HG02610 (cell line): ENCODE results near the gene SLC35A4.

Experiments
- ATAC-seq: cut with Tn5 transposase; IDR thresholded peaks from one replicate; pipeline ENCODE4 v1.9.1; 2021; ENCODE audit warnings: mild to moderate bottlenecking, moderate library complexity; ENCODE audit not compliant: unreplicated experiment

SLC35A4 gene, protein sequence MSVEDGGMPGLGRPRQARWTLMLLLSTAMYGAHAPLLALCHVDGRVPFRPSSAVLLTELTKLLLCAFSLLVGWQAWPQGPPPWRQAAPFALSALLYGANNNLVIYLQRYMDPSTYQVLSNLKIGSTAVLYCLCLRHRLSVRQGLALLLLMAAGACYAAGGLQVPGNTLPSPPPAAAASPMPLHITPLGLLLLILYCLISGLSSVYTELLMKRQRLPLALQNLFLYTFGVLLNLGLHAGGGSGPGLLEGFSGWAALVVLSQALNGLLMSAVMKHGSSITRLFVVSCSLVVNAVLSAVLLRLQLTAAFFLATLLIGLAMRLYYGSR

DNA sequence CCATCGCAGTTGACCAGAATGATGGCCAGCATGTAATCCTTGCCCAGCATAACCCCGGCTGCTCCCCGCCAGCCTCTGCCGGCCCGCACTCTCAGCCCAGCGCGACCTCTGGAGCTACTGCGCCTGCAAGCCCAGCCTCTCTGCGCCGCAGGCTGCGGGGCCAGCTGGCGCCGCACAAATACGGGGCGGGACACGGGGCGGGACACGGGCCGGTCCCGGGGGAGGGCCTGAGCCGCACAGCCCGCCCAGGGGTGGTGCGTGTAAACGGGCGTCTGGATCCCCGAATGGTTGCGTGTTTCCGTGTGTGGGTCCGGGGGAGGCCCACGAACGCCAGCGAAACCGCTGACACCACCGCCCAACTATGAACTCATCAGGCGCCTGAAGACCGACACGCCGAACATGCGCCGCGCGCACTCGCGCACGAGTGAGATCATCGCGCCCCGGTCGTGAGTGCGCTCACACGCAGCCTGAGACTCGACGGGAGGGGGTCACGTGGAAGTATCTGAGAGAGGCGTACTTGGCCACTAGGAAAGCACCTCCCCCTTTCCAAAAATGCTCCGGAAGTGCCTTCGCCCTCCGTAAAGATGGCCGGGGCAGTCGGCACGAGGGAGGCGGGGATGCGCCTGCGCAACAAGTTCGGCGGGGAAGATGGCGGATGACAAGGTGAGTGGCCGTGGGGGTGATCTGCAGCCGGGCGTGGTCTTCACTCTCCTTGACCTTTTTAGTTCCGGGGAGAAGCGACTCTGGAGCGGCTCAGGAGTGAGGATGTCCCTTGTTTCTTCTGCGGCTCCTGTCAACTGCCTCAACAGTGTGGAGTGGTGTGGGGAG is at the start of gene SLC35A4, which contains the start of gene APBB3:
Gene SLC35A4, plus strand, starts transcription at position 633 of the 828 bp plus-strand sequence. CDS start 2,342 bp downstream, outside the sequence.
Gene APBB3, minus strand, starts transcription at position 403 of the 828 bp plus-strand sequence. Its CDS starts 353 bp downstream, at position 50.
- peak; percentile 87 for ATAC-seq

DNA sequence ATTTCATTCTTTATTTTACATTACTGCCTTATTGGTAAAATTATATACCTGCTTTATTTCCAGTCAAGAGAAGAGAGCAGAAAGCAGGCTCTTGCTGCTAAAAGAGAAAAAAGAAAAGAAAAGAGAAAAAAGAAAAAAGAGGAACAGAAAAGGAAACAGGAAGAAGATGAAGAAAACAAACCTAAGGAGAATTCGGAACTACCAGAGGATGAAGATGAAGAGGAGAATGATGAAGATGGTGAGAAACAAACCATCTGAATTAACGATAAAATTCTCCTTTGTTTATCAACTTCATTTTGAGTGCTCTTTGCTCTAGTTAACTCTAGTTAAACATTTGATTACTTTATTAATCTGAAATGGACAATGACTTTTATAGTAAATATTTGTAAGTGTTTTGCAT is 40.6 kb upstream of the SLC35A4 start:
- no peak for ATAC-seq

DNA sequence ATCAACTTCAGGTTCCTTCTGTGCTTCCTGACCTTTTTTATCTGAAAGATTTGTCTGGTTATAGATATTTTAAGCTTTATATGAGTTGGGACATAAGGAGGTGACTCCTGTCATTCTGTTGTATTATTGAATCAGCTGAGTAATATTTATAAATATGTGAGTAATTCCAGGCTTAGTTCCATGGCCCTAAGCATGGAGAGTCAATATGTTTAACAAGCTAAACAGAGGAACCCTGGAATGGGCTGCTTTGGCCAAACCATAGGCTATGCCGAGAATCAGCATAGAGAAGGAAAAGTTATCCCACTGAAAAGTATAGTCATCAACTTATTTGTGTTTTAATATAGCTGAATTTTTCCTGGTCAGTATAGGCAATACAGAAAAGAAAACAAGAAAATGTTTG is 24.4 kb upstream of the SLC35A4 start:
- no peak for ATAC-seq

DNA sequence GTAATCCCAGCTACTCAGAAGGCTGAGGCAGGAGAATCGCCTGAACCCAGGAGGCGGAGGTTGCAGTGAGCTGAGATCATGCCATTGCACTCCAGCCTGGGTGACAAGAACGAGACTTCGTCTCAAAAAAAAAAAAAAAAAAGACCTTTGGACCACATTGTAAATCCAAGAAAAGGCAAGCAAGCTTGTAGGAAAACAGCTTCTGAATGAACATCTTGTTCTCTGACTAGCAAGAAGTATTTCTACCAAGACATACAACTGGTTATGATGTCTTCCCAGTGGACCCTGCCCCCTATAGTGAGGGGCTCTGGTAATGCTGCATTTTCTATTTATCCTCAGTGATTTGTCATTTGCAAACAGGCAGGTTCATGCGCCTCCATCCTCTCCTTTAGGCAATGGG is 21.7 kb upstream of the SLC35A4 start:
- ATAC-seq = no peak

DNA sequence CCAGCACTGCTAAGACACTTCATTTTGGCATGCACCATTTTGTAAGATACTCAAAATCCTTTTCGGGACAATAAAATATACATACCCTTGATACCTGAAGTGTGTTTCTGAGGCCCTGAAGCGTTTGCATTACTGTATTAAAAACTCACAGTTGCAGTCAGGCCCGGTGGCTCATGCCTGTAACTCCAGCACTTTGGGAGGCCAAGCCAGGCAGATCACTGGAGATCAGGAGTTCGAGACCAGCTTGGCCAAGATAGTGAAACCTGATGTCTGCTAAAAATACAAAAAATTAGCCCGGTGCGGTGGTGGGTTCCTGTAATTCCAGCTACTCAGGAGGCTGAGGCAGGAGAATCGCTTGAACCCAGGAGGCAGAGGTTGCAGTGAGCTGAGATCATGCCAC is 19.6 kb upstream of the SLC35A4 start:
- ATAC-seq = no peak

DNA sequence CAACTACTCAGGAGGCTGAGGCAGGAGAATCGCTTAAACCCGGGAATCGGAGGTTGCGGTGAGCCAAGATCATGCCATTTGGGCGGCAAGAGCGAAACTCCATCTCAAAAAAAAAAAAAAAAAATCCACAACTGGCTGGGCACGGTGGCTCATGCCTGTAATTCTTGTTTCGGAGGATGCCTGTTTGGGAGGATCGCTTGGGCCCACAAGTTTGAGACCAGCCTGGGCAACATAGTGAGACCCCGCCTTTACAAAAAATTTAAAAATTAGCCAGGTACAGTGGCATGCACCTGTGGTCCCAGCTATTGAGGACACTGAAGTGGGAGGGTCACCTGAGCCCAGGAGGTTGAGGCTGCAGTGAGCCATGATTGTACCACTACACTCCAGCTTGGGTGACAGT is 19.0 kb upstream of the SLC35A4 start:
- no peak for ATAC-seq

DNA sequence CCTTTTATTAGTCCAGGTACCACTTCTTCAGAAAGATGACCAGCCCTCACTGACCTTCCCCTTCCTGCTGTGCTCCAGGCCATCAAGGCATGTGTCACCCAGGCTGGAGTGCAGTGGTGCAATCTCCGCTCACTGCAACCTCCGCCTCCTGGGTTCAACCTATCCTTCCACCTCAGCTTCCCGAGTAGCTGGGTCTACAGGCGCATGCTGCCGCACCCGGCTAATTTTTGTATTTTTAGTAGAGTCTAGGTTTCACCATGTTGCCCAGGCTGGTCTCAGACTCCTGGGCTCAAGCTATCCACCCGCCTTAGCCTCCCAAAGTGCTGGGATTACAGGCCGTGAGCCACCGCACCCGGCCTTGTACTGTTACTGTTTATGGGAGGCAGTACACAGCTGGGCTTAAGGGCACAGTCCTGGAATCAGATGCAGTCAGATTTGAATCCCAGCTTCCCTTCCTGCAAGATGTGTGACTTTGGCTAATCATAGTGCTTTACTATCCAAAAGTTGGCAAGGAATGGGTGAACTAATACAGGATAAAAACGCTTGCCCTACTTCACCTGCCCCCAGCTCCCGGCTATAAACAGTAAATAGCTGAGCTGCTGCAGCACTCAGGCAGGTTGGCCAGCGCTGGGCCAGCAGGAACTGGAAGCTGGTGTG is 17.6 kb upstream of the SLC35A4 start:
- ATAC-seq = no peak

DNA sequence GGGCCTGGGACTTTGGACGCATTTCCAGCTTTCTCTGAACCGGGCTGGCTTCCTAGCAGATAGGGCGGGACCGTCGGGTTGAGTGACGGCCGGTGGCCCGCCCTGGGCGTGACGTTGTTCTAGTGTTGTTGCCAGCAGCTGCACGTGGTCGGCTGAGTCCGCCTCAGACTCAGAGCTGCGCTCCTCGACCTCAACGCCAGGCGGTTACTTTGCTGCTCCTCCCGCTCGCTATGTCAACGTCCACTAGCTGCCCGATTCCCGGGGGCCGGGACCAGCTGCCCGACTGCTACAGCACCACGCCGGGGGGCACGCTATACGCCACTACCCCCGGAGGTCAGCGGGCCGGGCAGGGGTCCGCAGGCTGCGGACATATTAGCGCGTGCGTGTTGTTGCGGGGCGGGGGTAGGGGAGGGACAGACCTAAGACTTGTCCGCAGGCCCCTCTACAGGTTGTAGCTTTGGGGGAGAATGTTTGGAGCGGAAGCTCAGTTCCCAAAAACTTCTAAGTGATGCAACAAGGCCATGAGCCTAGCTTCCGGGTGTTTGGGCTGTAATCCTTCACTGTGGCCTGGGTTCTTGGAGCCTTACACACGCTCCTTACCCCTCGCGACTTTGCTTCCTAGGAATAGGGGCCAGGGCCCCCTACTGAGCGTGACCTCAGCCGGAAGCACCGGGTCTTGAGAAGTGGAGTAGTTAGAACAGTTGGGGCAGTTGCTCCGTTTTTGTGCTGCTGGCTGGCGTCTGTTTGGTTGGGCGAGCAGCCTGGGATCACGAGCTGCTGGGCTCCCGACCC is 16.9 kb upstream of the SLC35A4 start, which contains the start of gene EIF4EBP3:
Gene EIF4EBP3, plus strand, starts transcription at position 155 of the 792 bp plus-strand sequence. Its CDS starts 76 bp downstream, at position 231.
- peak; percentile 98 for ATAC-seq

DNA sequence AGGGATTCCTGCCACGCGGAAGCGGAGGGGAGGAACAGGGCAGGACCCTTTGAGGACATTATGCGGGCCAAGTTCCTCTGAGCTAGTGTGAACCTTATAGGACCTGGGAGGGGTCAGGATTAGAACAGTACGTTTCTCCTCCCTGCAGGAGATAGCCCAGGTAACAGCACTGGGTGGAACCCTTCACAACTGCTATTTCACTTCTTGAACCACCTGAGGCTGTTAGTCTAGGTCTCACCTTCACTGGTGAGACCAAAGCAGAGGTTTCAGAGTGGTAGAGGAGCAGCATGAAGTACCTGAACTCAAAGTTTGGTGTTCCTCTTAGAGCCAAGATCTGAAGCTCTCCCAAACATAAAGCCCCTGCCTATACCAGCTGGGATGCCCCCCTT is 16.3 kb upstream of the SLC35A4 start:
- no peak for ATAC-seq

DNA sequence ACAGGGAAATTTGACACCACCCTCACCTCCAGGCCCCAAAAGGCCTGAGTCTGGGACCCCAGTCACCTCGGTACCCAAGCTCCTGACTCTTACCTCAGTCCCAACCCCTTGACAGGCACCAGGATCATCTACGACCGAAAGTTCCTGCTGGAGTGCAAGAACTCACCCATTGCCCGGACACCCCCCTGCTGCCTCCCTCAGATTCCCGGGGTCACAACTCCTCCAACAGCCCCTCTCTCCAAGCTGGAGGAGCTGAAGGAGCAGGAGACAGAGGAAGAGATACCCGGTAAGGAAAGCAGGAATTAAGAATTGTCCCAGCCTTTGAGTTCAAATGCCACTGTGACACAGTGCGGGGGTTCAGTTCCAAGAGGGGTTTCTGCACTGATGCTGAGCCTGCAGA is 15.8 kb upstream of the SLC35A4 start:
- ATAC-seq = no peak

DNA sequence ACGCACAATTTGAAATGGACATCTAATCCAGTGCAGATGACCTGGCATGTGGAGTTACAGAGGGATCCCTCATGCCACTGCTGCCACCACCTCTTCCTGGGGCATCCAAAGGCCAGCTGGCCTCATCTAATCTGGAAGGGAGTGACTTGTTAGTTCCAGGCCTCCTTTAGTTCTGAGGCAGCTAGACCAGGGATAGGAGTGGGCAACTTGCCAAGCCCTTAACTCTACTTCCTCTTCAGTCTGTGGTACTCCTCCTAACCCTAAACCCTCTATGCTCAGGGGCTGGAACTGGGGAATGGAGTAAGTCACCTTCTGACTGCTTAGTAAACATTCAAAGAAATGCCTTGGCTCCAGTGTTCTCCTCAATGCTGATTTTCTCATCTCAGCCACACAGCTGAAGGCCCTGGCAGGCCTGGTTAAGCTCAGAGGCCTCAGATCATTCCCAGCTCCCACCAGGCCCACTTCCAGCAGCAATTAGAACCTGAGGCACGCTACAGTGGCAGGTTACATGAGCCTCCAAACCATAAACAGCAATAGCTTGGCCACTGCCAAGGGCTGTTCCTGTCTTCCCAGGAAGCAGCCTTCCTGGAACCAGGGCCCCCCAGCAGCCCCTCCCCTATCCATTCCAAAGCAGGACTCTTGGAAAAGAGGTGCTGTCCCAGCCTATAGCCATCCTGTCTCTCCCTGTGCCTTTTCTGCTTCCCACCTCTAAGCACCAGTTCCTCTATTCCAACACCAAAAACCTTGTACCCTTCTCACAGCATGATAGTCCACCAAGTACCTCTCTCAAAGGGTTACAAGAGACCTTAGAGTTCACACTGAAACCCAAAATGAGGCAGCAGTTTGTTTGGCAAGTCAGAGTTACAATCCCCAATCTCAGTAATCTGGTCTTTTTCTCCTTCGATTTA is 15.1 kb upstream of the SLC35A4 start:
- no peak for ATAC-seq

DNA sequence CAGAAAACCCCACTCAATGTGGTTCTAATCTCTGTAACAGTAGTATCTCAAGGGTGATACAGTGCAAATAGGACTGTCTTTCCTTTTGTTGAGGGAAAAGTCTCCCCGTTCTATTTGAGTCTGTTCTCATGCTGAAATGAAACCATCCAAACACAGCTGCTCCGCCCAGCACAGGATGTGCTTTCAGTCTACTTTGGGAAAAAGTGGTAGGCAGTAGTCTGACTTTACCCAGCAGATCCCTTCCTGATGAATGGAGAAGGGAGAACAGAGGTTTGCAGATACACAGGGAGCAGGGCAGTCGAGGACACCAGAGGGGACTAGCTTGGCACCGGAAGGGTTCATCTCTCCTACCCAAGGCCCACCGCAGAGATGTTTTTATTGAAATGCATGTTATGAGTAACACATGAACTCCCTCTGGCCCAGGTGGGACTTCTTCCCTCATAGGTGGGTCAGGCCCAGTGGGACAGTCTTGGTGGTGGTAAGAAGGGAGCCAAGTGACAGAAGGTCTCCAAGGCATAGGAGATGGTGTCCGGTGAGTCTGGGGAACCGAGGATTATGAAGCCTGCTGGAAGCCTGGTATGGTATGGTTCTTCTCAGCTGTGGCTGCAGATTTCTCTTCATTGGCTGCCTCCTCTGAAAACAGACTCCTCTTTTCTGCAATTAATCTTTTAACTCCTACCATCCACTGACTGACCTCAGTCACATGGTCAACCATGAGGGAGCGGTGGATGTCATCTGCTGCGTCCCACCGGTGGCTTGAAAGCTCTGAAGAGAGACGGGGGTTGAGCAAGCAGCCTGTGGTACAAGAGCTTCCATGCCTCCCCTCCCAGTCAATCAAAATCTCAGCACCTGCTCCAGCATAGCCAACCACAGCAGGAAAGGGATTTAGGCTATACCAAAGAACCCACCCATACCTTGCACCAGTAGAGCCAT is 14.2 kb upstream of the SLC35A4 start:
- no peak for ATAC-seq

DNA sequence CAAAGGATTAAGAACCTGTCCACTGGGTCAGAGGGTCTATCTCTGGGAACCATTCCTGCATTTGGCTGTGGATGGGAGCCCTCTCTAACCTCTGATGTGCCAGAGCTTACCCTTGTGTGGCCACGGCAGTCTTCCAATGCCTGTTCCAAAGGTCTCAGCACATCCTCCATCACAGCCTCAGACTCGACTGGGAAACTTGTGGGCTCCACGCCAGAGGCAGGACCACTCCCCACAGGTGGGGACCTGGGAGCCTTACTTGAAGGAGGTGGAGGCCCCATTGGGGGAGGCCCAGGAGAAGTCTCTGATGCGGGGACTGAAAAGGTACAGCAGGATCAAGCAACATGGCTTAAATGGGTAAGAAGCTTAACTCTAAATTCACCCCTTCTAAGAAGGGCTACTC is 12.8 kb upstream of the SLC35A4 start:
- ATAC-seq = no peak

DNA sequence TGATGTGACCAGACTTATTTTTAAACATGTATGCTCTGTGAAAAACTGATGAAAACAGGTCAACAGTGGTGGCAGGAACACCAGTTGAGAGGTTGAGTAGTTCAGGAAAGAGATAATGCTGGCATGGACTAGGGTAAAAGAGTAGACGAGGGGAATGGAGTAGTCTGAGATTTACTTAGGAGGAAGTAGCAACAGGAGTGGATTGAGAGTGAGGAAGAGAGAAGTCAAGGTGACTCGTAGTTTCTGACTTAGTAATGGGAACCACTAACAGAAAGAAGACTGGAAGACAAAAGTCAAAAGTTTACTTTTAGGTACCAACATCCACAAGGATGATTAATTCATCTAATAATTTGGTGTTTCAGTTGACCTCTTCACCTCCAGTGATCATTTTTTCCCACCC is 11.0 kb upstream of the SLC35A4 start:
- ATAC-seq = peak; percentile 28

DNA sequence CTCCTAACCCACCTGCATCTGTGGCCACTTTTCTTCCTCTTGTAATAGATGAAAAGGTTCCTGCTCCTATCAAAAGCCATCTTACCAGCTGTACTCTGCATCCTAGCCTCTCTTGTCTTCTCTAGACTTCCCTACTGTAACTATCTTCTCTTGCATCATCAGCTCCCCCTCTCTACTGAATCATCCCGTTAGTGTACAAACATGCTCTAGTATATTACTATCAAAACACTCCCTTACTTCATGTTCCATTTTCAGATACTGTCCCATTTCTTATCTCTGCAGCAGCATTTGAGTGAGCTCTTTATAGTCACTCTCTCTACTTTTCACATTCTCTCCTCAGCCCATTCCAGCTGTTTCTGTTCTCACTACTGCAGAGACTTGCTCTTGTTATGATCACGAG is 10.2 kb upstream of the SLC35A4 start:
- ATAC-seq = no peak

DNA sequence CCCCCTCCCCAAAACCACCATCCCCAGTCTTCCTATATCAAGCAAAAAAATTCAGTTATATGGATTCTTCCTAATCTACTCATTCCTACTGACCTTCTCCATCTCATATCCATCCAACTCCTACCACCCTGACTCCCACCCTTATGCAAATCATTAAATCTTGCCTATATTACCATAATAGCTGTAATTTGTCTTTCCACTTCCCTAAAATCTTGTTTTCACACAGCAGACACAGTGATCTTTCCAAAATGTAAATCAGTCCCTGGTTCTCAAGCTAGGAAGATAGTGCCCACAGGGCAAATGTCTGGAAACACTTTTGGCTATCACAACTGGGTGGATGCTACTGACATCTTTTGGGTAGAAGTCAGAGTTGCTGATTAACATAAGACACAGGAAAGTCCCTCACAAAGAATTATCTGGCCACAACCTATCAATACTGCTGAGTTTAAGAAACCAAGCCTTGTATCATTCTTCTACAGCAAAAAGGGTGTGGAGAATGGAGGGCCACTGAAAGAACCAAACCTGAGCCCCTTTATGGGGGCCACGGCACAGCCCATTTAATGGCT is 8.8 kb upstream of the SLC35A4 start:
- ATAC-seq = no peak

DNA sequence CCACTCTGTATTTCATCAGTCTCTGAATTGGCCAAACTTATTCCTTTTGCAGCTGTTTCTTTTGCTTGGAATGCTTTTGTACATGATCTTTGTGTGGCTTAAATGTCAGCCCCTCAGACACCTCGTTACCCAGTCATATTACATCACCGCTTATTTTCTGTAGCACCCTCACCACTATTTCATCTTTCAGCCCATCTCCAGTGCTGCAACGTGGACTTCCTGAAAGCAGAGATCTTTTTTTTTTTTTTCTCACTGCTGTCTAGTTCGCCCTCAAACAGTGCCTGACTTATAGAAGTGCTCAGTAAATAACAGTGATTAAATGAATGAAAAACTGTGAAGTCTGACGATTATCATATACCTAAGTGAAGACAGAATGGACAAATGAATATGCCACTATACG is 8.2 kb upstream of the SLC35A4 start:
- no peak for ATAC-seq

DNA sequence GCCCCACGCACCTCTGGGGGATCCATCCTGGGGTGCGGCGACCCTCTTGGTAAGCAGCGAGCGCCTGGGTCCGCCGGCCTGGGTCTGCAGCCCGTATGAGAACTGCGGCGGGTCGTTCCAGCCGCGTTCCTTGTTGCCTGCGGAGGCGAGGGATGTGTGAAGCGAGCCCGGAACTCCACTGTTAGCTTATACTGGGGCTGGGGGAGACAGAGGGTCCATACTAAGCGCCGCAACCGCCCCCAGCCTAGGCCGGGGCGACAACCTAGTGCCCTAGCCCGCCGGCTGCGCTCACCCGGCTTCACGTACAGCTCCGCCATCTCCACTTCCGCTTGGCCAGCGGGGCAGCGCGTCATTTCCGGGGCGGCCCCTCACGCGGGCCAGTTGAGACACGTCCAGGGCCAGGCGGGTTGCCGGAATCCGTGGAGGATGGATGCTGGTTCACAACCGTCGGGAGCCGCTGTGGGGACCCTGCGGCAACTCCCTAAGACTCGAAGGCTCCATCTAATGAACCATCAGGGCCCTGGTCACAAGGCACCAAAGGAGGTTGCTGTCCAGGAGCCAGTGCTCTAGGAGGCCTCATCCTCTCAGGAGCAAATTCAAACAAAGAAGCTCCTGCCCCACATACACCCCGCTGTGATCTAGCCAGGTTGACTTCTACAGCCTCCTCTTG is 7.4 kb upstream of the SLC35A4 start, which contains the start of gene SRA1:
Gene SRA1, minus strand, starts transcription at position 338 of the 670 bp plus-strand sequence. Its CDS starts 21 bp downstream, at position 317.
- peak; percentile 95 for ATAC-seq
